Caco-2 (cell line): Measurements from ENCODE around the gene USF2. TPM values are rescaled to one million over a fixed set of nuclear protein-coding genes. Genes with fewer than 3 reads are reported as not detected.

ENCODE experiments used
- BruUV-seq: library from RNA; stranded (reverse); fragments of 400-500 nt; replicated peaks from 2 replicates; lab custom pipeline; 2021; lab: Mats Ljungman, UMichigan
- CTCF ChIA-PET: fragments of 300-600 bp; sonication (Branson Sonifier 250); formaldehyde crosslinking; loops from one replicate; lab custom pipeline; 2022; ENCODE audit warnings: antibody characterized with exemption; lab: Charles Lee
- POLR2A ChIA-PET: fragments of 300-600 bp; sonication (Branson Sonifier 250); formaldehyde crosslinking; loops from one replicate; lab custom pipeline; 2022; ENCODE audit warnings: antibody characterized with exemption; lab: Charles Lee
- DNase-seq, 2 experiments: peaks; one replicate each; pipeline versions ENCODE4 v3.0.0 to v3.0.0-alpha.2; 2020 to 2022
- H3K27me3 ChIP-seq: replicated peaks from 2 replicates; pipeline ENCODE4 v1.6.0; 2011; ENCODE audit warnings: low read length; ENCODE audit not compliant: control insufficient read depth, insufficient read depth
- H3K36me3 ChIP-seq: 2 replicates; pipeline ENCODE4 v1.5.1; 2011; ENCODE audit warnings: low read length; ENCODE audit not compliant: control insufficient read depth, insufficient read depth
- H3K4me1 ChIP-seq: fragments of 250-450 bp; sonication (Bioruptor Pico); 2 replicates; pipeline ENCODE4 v1.5.1; 2020; ENCODE audit warnings: mild to moderate bottlenecking
- H3K4me3 ChIP-seq: 2 replicates; pipeline ENCODE4 v1.5.1; 2011; ENCODE audit warnings: low read depth, mild to moderate bottlenecking, control low read depth, low read length
- H3K9me3 ChIP-seq: fragments of 250-450 bp; sonication (Bioruptor Pico); 2 replicates; pipeline ENCODE4 v1.5.1; 2020; ENCODE audit warnings: mild to moderate bottlenecking, moderate library complexity
- H3K27ac Mint-ChIP-seq: one replicate; pipeline ENCODE4 v1.8.0; 2022; ENCODE audit warnings: mixed read lengths; ENCODE audit not compliant: unreplicated experiment
- H3K27me3 Mint-ChIP-seq: one replicate; pipeline ENCODE4 v1.8.0; 2022; ENCODE audit warnings: mixed read lengths; ENCODE audit not compliant: insufficient read depth, unreplicated experiment
- H3K36me3 Mint-ChIP-seq: one replicate; pipeline ENCODE4 v1.8.0; 2022; ENCODE audit warnings: mild to moderate bottlenecking, mixed read lengths; ENCODE audit not compliant: insufficient read depth, unreplicated experiment
- H3K4me1 Mint-ChIP-seq: one replicate; pipeline ENCODE4 v1.8.0; 2022; ENCODE audit warnings: low read depth, mixed read lengths; ENCODE audit not compliant: unreplicated experiment
- H3K4me3 Mint-ChIP-seq: one replicate; pipeline ENCODE4 v1.8.0; 2022; ENCODE audit warnings: mild to moderate bottlenecking, moderate library complexity, mixed read lengths; ENCODE audit not compliant: unreplicated experiment
- H3K9me3 Mint-ChIP-seq: one replicate; pipeline ENCODE4 v1.8.0; 2022; ENCODE audit warnings: mixed read lengths; ENCODE audit not compliant: unreplicated experiment
- intact Hi-C: fragments of 100-400 bp; cut with micrococcal nuclease; formaldehyde crosslinking; loops from one replicate; pipeline ENCODE4 v1.10.0; 2022; ENCODE audit not compliant: unreplicated experiment
- total RNA-seq: library from RNA; stranded (reverse); gene quantifications from 2 replicates; pipeline ENCODE4 v1.2.3, GENCODE V29; 2022
- TF ChIP-seq, protein P1 (sequence below), 2 experiments: fragments of 200-600 bp in 1 of 2; IDR thresholded peaks; 1 replicate in 1 of 2; 2 replicates in 1 of 2; pipeline versions ENCODE4 v1.5.1 to v1.8.0; 2011 to 2022; ENCODE audit warnings: antibody characterized with exemption in 1 of 2, control low read depth in 1 of 2, inconsistent platforms in 1 of 2, low read depth in 1 of 2, low read length in 1 of 2, mild to moderate bottlenecking in 1 of 2, moderate library complexity in 1 of 2; ENCODE audit not compliant: insufficient read depth in 1 of 2, severe bottlenecking in 1 of 2, unreplicated experiment in 1 of 2

USF2 gene
- total RNA-seq, 1 experiment from 2014 or later: 105 TPM

DNA sequence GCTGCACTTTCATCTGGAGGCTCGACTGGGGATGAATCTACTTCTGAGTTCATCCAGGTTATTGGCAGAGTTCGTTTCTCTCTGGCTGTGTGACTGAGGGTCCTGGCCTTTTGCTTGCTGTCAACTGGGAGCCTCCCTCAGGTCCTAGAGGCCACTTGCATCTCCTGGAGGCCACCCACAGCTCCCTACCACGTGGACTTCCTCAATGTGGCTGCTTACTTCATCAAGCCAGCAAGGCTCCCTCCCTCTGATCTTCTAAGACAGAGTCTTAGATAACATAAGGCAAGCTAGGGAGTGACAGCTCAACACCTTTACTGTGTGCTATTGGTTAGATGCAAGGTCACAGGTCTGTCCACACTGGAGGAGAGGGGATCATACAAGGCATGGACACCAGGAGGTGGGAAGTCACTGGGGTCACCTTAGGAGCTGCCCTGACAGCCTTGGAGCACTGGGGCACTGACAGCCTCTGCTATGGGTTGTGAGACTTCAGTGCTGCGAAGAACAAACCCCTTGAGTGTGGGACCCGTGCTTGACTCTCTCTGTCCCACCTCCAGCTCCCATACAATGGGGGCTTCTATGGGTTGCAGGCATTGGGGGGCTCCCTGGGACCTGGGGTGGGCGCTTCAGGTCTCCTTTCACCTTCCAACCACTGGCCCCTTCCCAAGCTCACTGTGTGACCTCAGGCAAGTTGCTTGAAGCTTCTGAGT lies 45.5 kb upstream of the USF2 start:
- TF ChIP-seq, protein P1, sequence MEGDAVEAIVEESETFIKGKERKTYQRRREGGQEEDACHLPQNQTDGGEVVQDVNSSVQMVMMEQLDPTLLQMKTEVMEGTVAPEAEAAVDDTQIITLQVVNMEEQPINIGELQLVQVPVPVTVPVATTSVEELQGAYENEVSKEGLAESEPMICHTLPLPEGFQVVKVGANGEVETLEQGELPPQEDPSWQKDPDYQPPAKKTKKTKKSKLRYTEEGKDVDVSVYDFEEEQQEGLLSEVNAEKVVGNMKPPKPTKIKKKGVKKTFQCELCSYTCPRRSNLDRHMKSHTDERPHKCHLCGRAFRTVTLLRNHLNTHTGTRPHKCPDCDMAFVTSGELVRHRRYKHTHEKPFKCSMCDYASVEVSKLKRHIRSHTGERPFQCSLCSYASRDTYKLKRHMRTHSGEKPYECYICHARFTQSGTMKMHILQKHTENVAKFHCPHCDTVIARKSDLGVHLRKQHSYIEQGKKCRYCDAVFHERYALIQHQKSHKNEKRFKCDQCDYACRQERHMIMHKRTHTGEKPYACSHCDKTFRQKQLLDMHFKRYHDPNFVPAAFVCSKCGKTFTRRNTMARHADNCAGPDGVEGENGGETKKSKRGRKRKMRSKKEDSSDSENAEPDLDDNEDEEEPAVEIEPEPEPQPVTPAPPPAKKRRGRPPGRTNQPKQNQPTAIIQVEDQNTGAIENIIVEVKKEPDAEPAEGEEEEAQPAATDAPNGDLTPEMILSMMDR (IDR thresholded peaks at IDR 0.05; ENCODE audit: insufficient read depth in 1 of 2, low read depth in 1 of 2, low read length in 1 of 2, severe bottlenecking in 1 of 2, unreplicated experiment in 1 of 2): no peak
- Mint-ChIP-seq H3K9me3 (peaks cover 11% of the 10 kb centered on the region), H3K27me3 (no peaks in the 10 kb centered on the region), H3K27ac (no peak overlapping the region), H3K4me1 (peaks cover 16% of the 10 kb centered on the region), H3K36me3 (no peaks in the 10 kb centered on the region), H3K4me3 (no peak overlapping the region)
- no peaks in the 10 kb centered on the region; the same call in 1 of the 2 replicates for H3K27me3 ChIP-seq
- intact Hi-C loops: no loop called here
- H3K4me3 ChIP-seq: no peak overlapping the region
- DNase-seq: peak in 1 of 2 experiments; percentile 24
- no peaks in the 10 kb centered on the region for H3K36me3 ChIP-seq
- POLR2A ChIA-PET: no interaction called here
- BruUV-seq: no TSS peak
- H3K4me1 ChIP-seq: peaks cover 15% of the 10 kb centered on the region
- peaks cover 11% of the 10 kb centered on the region; the same call in 1 of the 2 replicates for H3K9me3 ChIP-seq
- CTCF ChIA-PET: no interaction called here

DNA sequence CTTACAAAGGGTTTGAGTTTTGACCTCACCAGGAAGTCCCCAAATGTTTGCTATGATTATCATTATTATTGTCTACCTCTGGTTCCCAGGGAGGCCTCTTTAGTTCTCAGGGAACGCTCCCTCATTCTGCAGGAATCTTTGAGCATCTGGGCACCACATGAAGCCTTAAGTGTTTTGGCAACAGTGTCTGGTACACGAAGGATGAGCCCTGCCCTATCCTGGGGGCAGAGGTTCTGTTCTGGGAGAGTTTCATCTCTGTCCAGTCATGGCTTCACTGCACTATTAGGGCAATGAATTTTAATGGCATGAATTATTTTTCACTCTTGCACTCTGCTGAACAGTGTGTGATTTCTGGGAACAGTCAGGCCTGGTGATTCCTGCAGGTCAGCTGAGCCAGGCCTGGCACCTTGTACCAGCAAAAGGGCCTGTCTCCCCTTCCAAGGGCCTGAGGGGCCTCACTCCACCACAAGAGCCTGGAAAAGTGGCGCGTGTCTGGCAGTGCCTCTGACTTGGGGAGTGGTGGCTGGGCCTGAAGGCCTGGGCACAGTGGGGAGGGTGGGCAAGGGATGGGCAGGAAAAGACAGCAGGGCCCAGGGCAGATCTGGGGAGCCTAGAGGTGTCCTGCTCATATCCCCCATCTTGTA lies 44.8 kb upstream of the USF2 start:
- H3K36me3 ChIP-seq: no peaks in the 10 kb centered on the region
- Mint-ChIP-seq H3K4me1 (peaks cover 16% of the 10 kb centered on the region), H3K9me3 (peaks cover 10% of the 10 kb centered on the region), H3K27ac (no peak overlapping the region), H3K36me3 (no peaks in the 10 kb centered on the region), H3K27me3 (no peaks in the 10 kb centered on the region), H3K4me3 (no peak overlapping the region)
- H3K4me1 ChIP-seq: peaks cover 15% of the 10 kb centered on the region
- peaks cover 9% of the 10 kb centered on the region; the same call in 1 of the 2 replicates for H3K9me3 ChIP-seq
- no peak for DNase-seq
- H3K4me3 ChIP-seq: no peak overlapping the region
- TF ChIP-seq, protein P1 (IDR thresholded peaks at IDR 0.05; ENCODE audit: insufficient read depth in 1 of 2, low read depth in 1 of 2, low read length in 1 of 2, severe bottlenecking in 1 of 2, unreplicated experiment in 1 of 2): no peak
- CTCF ChIA-PET: no interaction called here
- BruUV-seq: no TSS peak
- intact Hi-C loops: no loop called here
- POLR2A ChIA-PET: no interaction called here
- H3K27me3 ChIP-seq: no peaks in the 10 kb centered on the region; the same call in 1 of the 2 replicates

DNA sequence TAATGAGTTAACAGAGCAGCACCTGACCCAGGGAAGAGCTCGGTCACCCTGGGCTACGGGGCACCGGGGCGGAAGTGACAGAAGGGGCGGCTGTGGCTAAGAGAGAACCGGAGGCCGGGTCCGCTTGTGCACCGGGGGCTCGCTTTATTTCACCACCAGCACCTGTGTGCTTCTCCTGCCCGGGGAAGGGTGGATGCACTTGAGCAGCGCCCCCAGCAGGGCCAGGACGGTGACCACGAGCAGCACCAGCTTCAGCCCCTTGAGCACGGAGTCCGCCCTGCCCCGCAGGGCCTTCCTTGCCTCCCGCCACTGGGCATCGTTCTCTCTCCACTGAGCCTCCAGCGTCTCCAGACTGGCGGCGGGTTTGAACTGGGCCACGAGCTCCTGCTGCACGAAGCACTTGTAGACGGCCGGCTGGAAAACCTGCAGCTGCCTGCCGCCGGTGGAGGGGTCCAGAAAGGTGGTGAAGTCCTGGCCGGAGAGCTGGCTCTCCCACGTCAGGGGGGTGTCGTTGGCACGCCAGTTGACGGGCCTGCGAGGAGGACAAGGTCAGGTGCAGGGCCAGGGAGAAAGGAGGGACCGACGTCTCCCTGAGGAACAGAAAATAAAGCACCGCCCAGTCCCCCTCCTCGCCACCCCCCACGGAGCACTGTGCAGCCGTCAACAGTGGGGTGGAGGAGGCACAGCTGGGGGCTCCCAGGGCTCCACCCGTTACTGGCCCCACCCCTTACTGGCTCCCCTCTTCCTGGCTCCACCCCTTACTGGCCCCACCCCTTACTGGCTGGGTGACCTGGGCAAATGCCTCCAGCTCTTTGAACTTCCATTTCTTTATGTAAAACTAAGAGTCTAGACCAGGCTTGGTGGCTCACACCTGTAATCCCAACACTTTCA lies 43.8 kb upstream of the USF2 start:
- H3K27me3 ChIP-seq: no peaks in the 10 kb centered on the region; the same call in 1 of the 2 replicates
- peaks cover 9% of the 10 kb centered on the region for H3K4me1 Mint-ChIP-seq
- H3K4me1 ChIP-seq: peaks cover 13% of the 10 kb centered on the region
- ChIA-PET POLR2A (no interaction called here), CTCF (no interaction called here)
- no peaks in the 10 kb centered on the region for H3K27me3 Mint-ChIP-seq
- TF ChIP-seq, protein P1 (IDR thresholded peaks at IDR 0.05; ENCODE audit: insufficient read depth in 1 of 2, low read depth in 1 of 2, low read length in 1 of 2, severe bottlenecking in 1 of 2, unreplicated experiment in 1 of 2): no peak
- no TSS peak for BruUV-seq
- peaks cover 1% of the 10 kb centered on the region; the same call in 1 of the 2 replicates for H3K9me3 ChIP-seq
- H3K36me3 Mint-ChIP-seq: no peaks in the 10 kb centered on the region
- no peak for DNase-seq
- no peak overlapping the region for H3K27ac Mint-ChIP-seq
- intact Hi-C loops: no loop called here
- H3K9me3 Mint-ChIP-seq: peaks cover under 1% of the 10 kb centered on the region
- no peak overlapping the region for H3K4me3 ChIP-seq
- no peak overlapping the region for H3K4me3 Mint-ChIP-seq
- H3K36me3 ChIP-seq: no peaks in the 10 kb centered on the region
